ENCODE data around the gene SERPINA7.

The SERPINA7 gene

DNA sequence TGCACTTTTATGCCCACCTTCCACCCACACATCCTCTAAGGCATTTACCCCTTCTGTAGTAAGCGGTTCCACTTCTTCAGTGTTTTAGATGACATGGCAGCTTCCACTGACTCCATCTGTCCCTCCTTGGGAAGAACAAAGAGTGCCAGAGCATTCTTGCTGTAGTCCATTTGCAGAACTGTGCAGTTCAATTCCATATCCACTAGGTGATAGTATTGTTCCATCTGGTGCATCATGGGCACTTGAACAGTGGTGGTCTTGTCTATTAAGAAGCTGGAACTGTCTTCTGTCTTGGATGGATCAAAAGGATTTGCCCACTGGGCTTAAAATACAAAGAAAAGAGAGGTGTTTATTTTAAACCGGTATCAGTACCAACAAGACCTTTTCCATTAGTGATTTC, 3.5 kb downstream of the SERPINA7 start:
- H2BK5ac ChIP-seq (ENCODE audit: low read length): no peak overlapping the region
- no peaks in the 10 kb centered on the region for H3K9me3 ChIP-seq (replicated peaks in 1 of 2; ENCODE audit: control insufficient read depth in 2 of 2, insufficient read depth in 1 of 2, low read depth in 1 of 2, low read length in 2 of 2)
- no peak overlapping the region for H3K4me3 ChIP-seq (ENCODE audit: low read length in 2 of 2)
- no peak overlapping the region for H2BK12ac ChIP-seq (ENCODE audit: low read length)
- H3K4ac ChIP-seq (ENCODE audit: low read length): no peak overlapping the region
- H3K36me3 ChIP-seq (replicated peaks in 1 of 2; ENCODE audit: control insufficient read depth in 2 of 2, insufficient read depth in 2 of 2, low read length in 2 of 2): no peaks in the 10 kb centered on the region
- H3K9ac ChIP-seq (ENCODE audit: low read depth, low read length, poor library complexity): no peak overlapping the region
- H3K4me1 ChIP-seq (ENCODE audit: control insufficient read depth in 2 of 2, insufficient read depth in 1 of 2, low read depth in 1 of 2, low read length in 2 of 2): peaks cover 0 to 1% of the 10 kb centered on the region in 2 donors
- no peak overlapping the region for H4K91ac ChIP-seq (ENCODE audit: low read depth, low read length, poor library complexity)
- H2BK15ac ChIP-seq (ENCODE audit: low read length): no peak overlapping the region
- H3K4me2 ChIP-seq (ENCODE audit: insufficient read depth, low read length, poor library complexity, severe bottlenecking): no peak overlapping the region
- H3K27ac ChIP-seq (replicated peaks; ENCODE audit: low read length): no peak overlapping the region
- no peaks in the 10 kb centered on the region for H3K27me3 ChIP-seq (ENCODE audit: control insufficient read depth in 3 of 3, insufficient read depth in 3 of 3, low read depth in 1 of 3, low read length in 3 of 3)
- H4K8ac ChIP-seq (ENCODE audit: low read depth, low read length): no peak overlapping the region
- H3K14ac ChIP-seq (ENCODE audit: low read length): no peak overlapping the region
- H3K18ac ChIP-seq (ENCODE audit: low read length): no peak overlapping the region
- no peak overlapping the region for H2BK120ac ChIP-seq (ENCODE audit: low read depth, low read length)
- no peak overlapping the region for H2AFZ ChIP-seq (ENCODE audit: low read length)
- DNase-seq (ENCODE audit: low spot score): no peak
- H3K79me1 ChIP-seq (ENCODE audit: low read depth, low read length): no peaks in the 10 kb centered on the region
- no peak overlapping the region for H2AK5ac ChIP-seq (ENCODE audit: low read depth, low read length)
- WGBS, 2 donors (ENCODE audit: extremely low coverage in 2 of 2, insufficient read length in 2 of 2, insufficient replicate concordance in 1 of 2): no CpG with 5 or more reads among the region's 2 CpGs
- H3K23ac ChIP-seq (ENCODE audit: low read depth, low read length, poor library complexity): no peak overlapping the region

DNA sequence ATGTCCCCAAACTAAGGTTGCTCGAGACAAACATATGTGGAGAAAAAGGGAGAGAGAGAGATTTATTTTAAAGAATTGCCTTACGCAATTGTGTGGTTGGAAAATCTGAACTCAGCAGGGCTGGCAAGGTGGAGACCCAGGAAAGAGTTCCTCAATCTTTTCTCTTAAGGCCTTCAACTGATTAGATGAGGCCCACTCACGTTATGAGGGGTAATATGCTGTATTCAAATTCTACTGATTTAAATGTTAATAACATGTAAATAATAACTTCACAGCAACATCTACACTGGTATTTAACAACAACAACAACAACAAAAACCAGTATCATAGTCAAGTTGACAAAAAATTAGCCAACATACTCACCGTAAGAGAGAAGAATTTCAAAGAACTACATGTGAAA, 14.6 kb downstream of the SERPINA7 start:
- Histone ChIP-seq H3K27ac (replicated peaks; ENCODE audit: low read length) (no peak overlapping the region), H3K18ac (ENCODE audit: low read length) (no peak overlapping the region), H3K9ac (ENCODE audit: low read depth, low read length, poor library complexity) (no peak overlapping the region), H2BK12ac (ENCODE audit: low read length) (no peak overlapping the region), H2BK5ac (ENCODE audit: low read length) (no peak overlapping the region), H2AK5ac (ENCODE audit: low read depth, low read length) (no peak overlapping the region), H2AFZ (ENCODE audit: low read length) (no peak overlapping the region), H3K79me1 (ENCODE audit: low read depth, low read length) (no peaks in the 10 kb centered on the region), H2BK15ac (ENCODE audit: low read length) (no peak overlapping the region), H4K8ac (ENCODE audit: low read depth, low read length) (no peak overlapping the region), H3K27me3 (ENCODE audit: control insufficient read depth in 3 of 3, insufficient read depth in 3 of 3, low read depth in 1 of 3, low read length in 3 of 3) (no peaks in the 10 kb centered on the region), H3K9me3 (replicated peaks in 1 of 2; ENCODE audit: control insufficient read depth in 2 of 2, insufficient read depth in 1 of 2, low read depth in 1 of 2, low read length in 2 of 2) (no peaks in the 10 kb centered on the region), H3K36me3 (replicated peaks in 1 of 2; ENCODE audit: control insufficient read depth in 2 of 2, insufficient read depth in 2 of 2, low read length in 2 of 2) (no peaks in the 10 kb centered on the region), H2BK120ac (ENCODE audit: low read depth, low read length) (no peak overlapping the region), H3K23ac (ENCODE audit: low read depth, low read length, poor library complexity) (no peak overlapping the region), H3K4me1 (ENCODE audit: control insufficient read depth in 2 of 2, insufficient read depth in 1 of 2, low read depth in 1 of 2, low read length in 2 of 2) (no peaks in the 10 kb centered on the region), H3K4ac (ENCODE audit: low read length) (no peak overlapping the region), H3K4me3 (ENCODE audit: low read length in 2 of 2) (no peak overlapping the region), H3K4me2 (ENCODE audit: insufficient read depth, low read length, poor library complexity, severe bottlenecking) (no peak overlapping the region), H3K14ac (ENCODE audit: low read length) (no peak overlapping the region), H4K91ac (ENCODE audit: low read depth, low read length, poor library complexity) (no peak overlapping the region)
- WGBS, 2 donors (ENCODE audit: extremely low coverage in 2 of 2, insufficient read length in 2 of 2, insufficient replicate concordance in 1 of 2): no CpG with 5 or more reads among the region's 4 CpGs
- DNase-seq (ENCODE audit: low spot score): no peak

DNA sequence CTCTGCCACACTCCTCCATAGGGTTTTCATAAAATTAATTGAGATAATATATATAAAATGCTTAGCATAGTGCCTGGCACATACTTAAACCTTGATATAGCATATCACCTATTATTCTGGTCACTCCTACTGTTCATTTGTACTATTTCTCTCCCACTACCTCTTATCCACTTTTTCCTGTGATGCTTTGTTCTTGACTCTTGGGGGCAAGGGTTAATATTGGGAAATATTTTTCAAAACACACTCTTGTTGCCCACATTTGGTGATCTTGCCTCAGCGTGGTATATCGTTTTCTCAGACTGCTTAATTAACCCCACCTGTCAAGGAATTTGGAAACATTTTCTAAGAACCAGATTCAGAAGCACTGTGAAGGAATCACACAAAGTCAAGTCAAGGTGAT, 16.3 kb downstream of the SERPINA7 start:
- no peak overlapping the region for H4K8ac ChIP-seq (ENCODE audit: low read depth, low read length)
- H3K14ac ChIP-seq (ENCODE audit: low read length): no peak overlapping the region
- H2BK12ac ChIP-seq (ENCODE audit: low read length): no peak overlapping the region

DNA sequence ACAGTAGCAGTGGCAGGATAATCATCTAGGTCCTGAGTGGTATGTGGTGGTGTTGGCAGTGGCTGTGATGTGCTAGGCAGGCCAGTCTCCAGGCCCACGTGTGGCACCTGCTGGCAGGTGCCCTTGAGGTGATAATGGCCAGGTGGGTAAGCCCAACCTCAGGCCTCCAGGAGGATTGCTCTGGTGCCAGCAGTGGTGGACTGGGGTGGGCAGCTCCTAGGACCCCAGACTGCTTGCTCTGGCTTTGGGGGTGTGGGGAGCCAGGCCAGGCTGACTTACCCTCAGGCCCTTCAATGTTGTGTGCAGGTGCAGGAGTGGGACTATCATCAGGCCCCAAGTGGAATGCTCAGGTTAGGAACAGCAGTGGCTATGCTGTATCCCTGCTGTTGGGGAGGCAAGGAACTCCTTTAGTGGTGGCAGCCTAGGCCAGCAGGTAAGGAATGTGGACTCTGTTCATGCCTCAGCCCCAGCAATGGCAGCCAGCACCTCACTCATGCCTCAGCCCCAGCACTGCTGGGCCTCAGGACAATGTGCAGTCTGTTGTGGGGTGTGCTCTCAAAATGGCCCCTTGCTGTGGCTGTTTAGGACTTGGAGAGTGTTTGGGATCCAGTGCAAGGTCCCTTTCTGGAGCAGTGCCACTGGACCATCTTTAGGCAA, 24.3 kb downstream of the SERPINA7 start:
- H4K8ac ChIP-seq (ENCODE audit: low read depth, low read length): no peak overlapping the region
- no peak overlapping the region for H3K9ac ChIP-seq (ENCODE audit: low read depth, low read length, poor library complexity)
- no peaks in the 10 kb centered on the region for H3K4me1 ChIP-seq (ENCODE audit: control insufficient read depth in 2 of 2, insufficient read depth in 1 of 2, low read depth in 1 of 2, low read length in 2 of 2)
- no peak overlapping the region for H2AFZ ChIP-seq (ENCODE audit: low read length)
- H3K27me3 ChIP-seq (ENCODE audit: control insufficient read depth in 3 of 3, insufficient read depth in 3 of 3, low read depth in 1 of 3, low read length in 3 of 3): no peaks in the 10 kb centered on the region
- no peak overlapping the region for H3K14ac ChIP-seq (ENCODE audit: low read length)
- no peaks in the 10 kb centered on the region for H3K9me3 ChIP-seq (replicated peaks in 1 of 2; ENCODE audit: control insufficient read depth in 2 of 2, insufficient read depth in 1 of 2, low read depth in 1 of 2, low read length in 2 of 2)
- no peak overlapping the region for H3K4me3 ChIP-seq (ENCODE audit: low read length in 2 of 2)
- H3K4me2 ChIP-seq (ENCODE audit: insufficient read depth, low read length, poor library complexity, severe bottlenecking): no peak overlapping the region
- H2BK5ac ChIP-seq (ENCODE audit: low read length): no peak overlapping the region
- H3K4ac ChIP-seq (ENCODE audit: low read length): no peak overlapping the region
- H3K23ac ChIP-seq (ENCODE audit: low read depth, low read length, poor library complexity): no peak overlapping the region
- no peak overlapping the region for H2BK12ac ChIP-seq (ENCODE audit: low read length)
- no peak overlapping the region for H4K91ac ChIP-seq (ENCODE audit: low read depth, low read length, poor library complexity)
- H2BK15ac ChIP-seq (ENCODE audit: low read length): no peak overlapping the region
- no peaks in the 10 kb centered on the region for H3K79me1 ChIP-seq (ENCODE audit: low read depth, low read length)
- H3K18ac ChIP-seq (ENCODE audit: low read length): no peak overlapping the region
- no peak overlapping the region for H2AK5ac ChIP-seq (ENCODE audit: low read depth, low read length)
- H3K27ac ChIP-seq (replicated peaks; ENCODE audit: low read length): no peak overlapping the region
- no peak overlapping the region for H2BK120ac ChIP-seq (ENCODE audit: low read depth, low read length)
- no peak for DNase-seq (ENCODE audit: low spot score)
- no peaks in the 10 kb centered on the region for H3K36me3 ChIP-seq (replicated peaks in 1 of 2; ENCODE audit: control insufficient read depth in 2 of 2, insufficient read depth in 2 of 2, low read length in 2 of 2)
- WGBS, 2 donors (ENCODE audit: extremely low coverage in 2 of 2, insufficient read length in 2 of 2, insufficient replicate concordance in 1 of 2): no CpG with 5 or more reads among the region's 1 CpG

More for the DNA sequence above, 16.3 kb downstream of the SERPINA7 start:
- no peak overlapping the region for H3K27ac ChIP-seq (replicated peaks; ENCODE audit: low read length)
- H2BK5ac ChIP-seq (ENCODE audit: low read length): no peak overlapping the region
- no peaks in the 10 kb centered on the region for H3K36me3 ChIP-seq (replicated peaks in 1 of 2; ENCODE audit: control insufficient read depth in 2 of 2, insufficient read depth in 2 of 2, low read length in 2 of 2)
- no peak overlapping the region for H3K4ac ChIP-seq (ENCODE audit: low read length)
- no peak overlapping the region for H2AFZ ChIP-seq (ENCODE audit: low read length)
- no peak overlapping the region for H3K4me2 ChIP-seq (ENCODE audit: insufficient read depth, low read length, poor library complexity, severe bottlenecking)
- no peak overlapping the region for H3K4me3 ChIP-seq (ENCODE audit: low read length in 2 of 2)
- H3K9ac ChIP-seq (ENCODE audit: low read depth, low read length, poor library complexity): no peak overlapping the region
- no peak overlapping the region for H3K18ac ChIP-seq (ENCODE audit: low read length)
- H4K91ac ChIP-seq (ENCODE audit: low read depth, low read length, poor library complexity): no peak overlapping the region
- H2AK5ac ChIP-seq (ENCODE audit: low read depth, low read length): no peak overlapping the region
- no peaks in the 10 kb centered on the region for H3K4me1 ChIP-seq (ENCODE audit: control insufficient read depth in 2 of 2, insufficient read depth in 1 of 2, low read depth in 1 of 2, low read length in 2 of 2)
- H2BK120ac ChIP-seq (ENCODE audit: low read depth, low read length): no peak overlapping the region
- no peaks in the 10 kb centered on the region for H3K79me1 ChIP-seq (ENCODE audit: low read depth, low read length)
- no peaks in the 10 kb centered on the region for H3K9me3 ChIP-seq (replicated peaks in 1 of 2; ENCODE audit: control insufficient read depth in 2 of 2, insufficient read depth in 1 of 2, low read depth in 1 of 2, low read length in 2 of 2)
- no peaks in the 10 kb centered on the region for H3K27me3 ChIP-seq (ENCODE audit: control insufficient read depth in 3 of 3, insufficient read depth in 3 of 3, low read depth in 1 of 3, low read length in 3 of 3)
- WGBS, 2 donors (ENCODE audit: extremely low coverage in 2 of 2, insufficient read length in 2 of 2, insufficient replicate concordance in 1 of 2): no CpG with 5 or more reads among the region's 2 CpGs
- DNase-seq (ENCODE audit: low spot score): no peak
- no peak overlapping the region for H2BK15ac ChIP-seq (ENCODE audit: low read length)
- no peak overlapping the region for H3K23ac ChIP-seq (ENCODE audit: low read depth, low read length, poor library complexity)
